ENCODE results near the gene ASTN1. TPM values are rescaled to one million over a fixed set of nuclear protein-coding genes. Genes with fewer than 3 reads are reported as not detected.

ASTN1 gene
- total RNA-seq, 1 experiment from 2014 or later, result 0.05 TPM

DNA sequence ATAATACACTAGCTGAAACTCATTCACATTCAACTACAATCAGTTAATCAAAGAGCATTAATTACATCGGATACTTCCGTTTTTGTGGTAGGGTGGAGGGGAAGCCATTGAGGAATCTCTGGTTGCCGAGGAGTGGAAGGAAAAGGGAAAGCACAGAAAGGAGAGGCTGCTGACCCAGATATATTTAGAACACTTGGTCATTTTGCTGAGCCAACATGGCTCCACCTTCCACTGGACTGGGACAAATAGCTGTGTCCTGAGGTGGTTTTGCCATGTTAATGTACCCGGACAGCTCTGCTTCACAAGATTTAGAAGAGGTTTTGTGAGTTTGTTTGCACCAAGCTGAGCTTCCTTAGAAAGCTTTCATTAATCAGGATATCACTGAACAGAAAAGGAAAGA, 26.2 kb downstream of the ASTN1 start:
- Histone ChIP-seq H3K4me1 (ENCODE audit: control insufficient read depth, insufficient read depth, low read length) (no peaks in the 10 kb centered on the region), H3K4me3 (ENCODE audit: low read depth in 2 of 2, low read length in 2 of 2) (no peak overlapping the region), H3K36me3 (ENCODE audit: control insufficient read depth, insufficient read depth, low read length) (no peaks in the 10 kb centered on the region), H3K27me3 (ENCODE audit: control insufficient read depth, insufficient read depth, low read length) (no peaks in the 10 kb centered on the region), H3K27ac (ENCODE audit: low read length) (no peak overlapping the region), H3K9me3 (ENCODE audit: control insufficient read depth, insufficient read depth, low read depth, low read length) (no peaks in the 10 kb centered on the region)
- ATAC-seq (no peak), DNase-seq (ENCODE audit: low read depth, low spot score) (no peak)
- intact Hi-C loops (cut with micrococcal nuclease; ENCODE audit: unreplicated experiment) (no loop called here), in situ Hi-C loops (cut with HindIII; ENCODE audit: low pct_unique_long_range_greater_than_20kb, low sequenced_read_pairs) (no loop called here)
- POLR2A ChIA-PET, result no interaction called here
- no TSS peak for BruUV-seq (replicated peaks)
- CTCF ChIA-PET, result no interaction called here
- no peak for TF ChIP-seq POLR2AphosphoS5 (IDR thresholded peaks at IDR 0.05; ENCODE audit: low read depth, low read length)
- TF ChIP-seq TCF7L2 (IDR thresholded peaks at IDR 0.05; ENCODE audit: low read depth, low read length), result no peak
- no peak for TF ChIP-seq CTCF (IDR thresholded peaks at IDR 0.05)
- TF ChIP-seq REST (IDR thresholded peaks at IDR 0.05; ENCODE audit: insufficient read depth in 1 of 2, low read depth in 2 of 2, low read length in 1 of 2), result no peak
- no peak for TF ChIP-seq SIN3A (IDR thresholded peaks at IDR 0.05; ENCODE audit: borderline replicate concordance, insufficient read depth, low read depth, low read length)

GRCh38 chr1:177137814-177138213, 26.7 kb downstream of the ASTN1 start:
- Histone ChIP-seq H3K4me1 (ENCODE audit: control insufficient read depth, insufficient read depth, low read length) (no peaks in the 10 kb centered on the region), H3K27me3 (ENCODE audit: control insufficient read depth, insufficient read depth, low read length) (no peaks in the 10 kb centered on the region), H3K36me3 (ENCODE audit: control insufficient read depth, insufficient read depth, low read length) (no peaks in the 10 kb centered on the region), H3K4me3 (ENCODE audit: low read depth in 2 of 2, low read length in 2 of 2) (no peak overlapping the region), H3K27ac (ENCODE audit: low read length) (no peak overlapping the region), H3K9me3 (ENCODE audit: control insufficient read depth, insufficient read depth, low read depth, low read length) (no peaks in the 10 kb centered on the region)
- ChIA-PET CTCF (no interaction called here), POLR2A (interaction anchor here (0.6 kb wide), 1 partner anchor 147 kb away, joined by 13 read pairs; no protein-coding TSS in a partner anchor)
- in situ Hi-C loops (cut with HindIII; ENCODE audit: low pct_unique_long_range_greater_than_20kb, low sequenced_read_pairs), result no loop called here
- DNase-seq (ENCODE audit: low read depth, low spot score), result no peak
- no TSS peak for BruUV-seq (replicated peaks)
- intact Hi-C loops (cut with micrococcal nuclease; ENCODE audit: unreplicated experiment), result no loop called here
- TF ChIP-seq POLR2AphosphoS5 (IDR thresholded peaks at IDR 0.05; ENCODE audit: low read depth, low read length), result no peak
- TF ChIP-seq REST (IDR thresholded peaks at IDR 0.05; ENCODE audit: insufficient read depth in 1 of 2, low read depth in 2 of 2, low read length in 1 of 2), result no peak
- no peak for TF ChIP-seq CTCF (IDR thresholded peaks at IDR 0.05)
- no peak for TF ChIP-seq SIN3A (IDR thresholded peaks at IDR 0.05; ENCODE audit: borderline replicate concordance, insufficient read depth, low read depth, low read length)
- TF ChIP-seq TCF7L2 (IDR thresholded peaks at IDR 0.05; ENCODE audit: low read depth, low read length), result no peak
- no peak for ATAC-seq

Measured in Panc1 (cell line).